Mucosa of gallbladder (tissue), 1 donor: ENCODE results near the gene AVPR1B. TPM values are rescaled to one million over a fixed set of nuclear protein-coding genes. Genes with fewer than 3 reads are reported as not detected.

ENCODE experiments used
- DNase-seq: peaks from one replicate; pipeline ENCODE4 v3.0.0-alpha.2; 2020; ENCODE audit warnings: low spot score
- total RNA-seq: library from RNA; stranded (reverse); gene quantifications from one replicate; pipeline ENCODE4 v1.2.1, GENCODE V29; 2021
- donor health status: DM: no; HTN: no; CAD: no.

The AVPR1B gene, protein sequence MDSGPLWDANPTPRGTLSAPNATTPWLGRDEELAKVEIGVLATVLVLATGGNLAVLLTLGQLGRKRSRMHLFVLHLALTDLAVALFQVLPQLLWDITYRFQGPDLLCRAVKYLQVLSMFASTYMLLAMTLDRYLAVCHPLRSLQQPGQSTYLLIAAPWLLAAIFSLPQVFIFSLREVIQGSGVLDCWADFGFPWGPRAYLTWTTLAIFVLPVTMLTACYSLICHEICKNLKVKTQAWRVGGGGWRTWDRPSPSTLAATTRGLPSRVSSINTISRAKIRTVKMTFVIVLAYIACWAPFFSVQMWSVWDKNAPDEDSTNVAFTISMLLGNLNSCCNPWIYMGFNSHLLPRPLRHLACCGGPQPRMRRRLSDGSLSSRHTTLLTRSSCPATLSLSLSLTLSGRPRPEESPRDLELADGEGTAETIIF
- 0.40 TPM for total RNA-seq

DNA sequence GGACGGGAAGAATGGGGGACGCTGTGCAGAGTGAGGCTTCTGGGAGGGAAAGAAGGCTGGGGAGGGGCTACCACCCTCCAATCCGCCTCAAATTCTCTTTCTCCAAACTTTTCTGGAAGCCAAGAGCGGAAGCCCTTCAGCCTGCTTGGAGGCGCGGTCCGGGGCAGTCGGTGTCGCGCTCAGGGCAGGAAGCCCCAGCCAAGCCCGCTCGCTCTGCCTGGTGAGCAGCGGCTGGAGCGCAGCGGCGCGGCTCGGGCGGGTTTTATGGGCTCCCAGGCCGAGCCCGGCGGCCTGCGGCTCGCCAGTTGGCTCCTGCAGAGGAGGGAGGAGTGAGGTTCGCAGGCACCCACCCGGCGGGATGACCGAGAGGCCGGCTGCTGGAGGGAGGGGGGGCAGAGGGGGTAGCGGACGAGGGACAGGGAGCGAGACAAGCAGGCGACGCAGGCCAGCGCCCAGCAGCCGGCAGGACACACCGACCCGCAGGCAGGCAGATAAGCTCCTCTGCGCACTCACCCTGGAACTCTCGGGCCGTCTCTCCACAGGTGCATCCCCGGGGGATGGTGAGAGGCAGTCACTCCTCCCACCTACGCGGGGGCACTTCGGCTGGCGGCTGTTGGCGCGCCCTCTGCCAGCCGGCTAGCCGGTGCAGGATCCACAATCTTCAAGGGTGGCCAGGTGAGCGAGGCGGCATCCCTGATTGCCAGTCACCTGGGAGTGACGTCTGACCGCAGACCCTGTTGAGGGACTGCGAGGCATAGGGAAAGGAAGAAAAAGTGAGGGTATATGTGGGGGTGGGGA is at the start of gene AVPR1B:
TSS of gene AVPR1B (minus strand) at position 238 of the 798 bp plus-strand sequence. CDS start 498 bp downstream, outside the sequence.
- DNase-seq, result no peak

DNA sequence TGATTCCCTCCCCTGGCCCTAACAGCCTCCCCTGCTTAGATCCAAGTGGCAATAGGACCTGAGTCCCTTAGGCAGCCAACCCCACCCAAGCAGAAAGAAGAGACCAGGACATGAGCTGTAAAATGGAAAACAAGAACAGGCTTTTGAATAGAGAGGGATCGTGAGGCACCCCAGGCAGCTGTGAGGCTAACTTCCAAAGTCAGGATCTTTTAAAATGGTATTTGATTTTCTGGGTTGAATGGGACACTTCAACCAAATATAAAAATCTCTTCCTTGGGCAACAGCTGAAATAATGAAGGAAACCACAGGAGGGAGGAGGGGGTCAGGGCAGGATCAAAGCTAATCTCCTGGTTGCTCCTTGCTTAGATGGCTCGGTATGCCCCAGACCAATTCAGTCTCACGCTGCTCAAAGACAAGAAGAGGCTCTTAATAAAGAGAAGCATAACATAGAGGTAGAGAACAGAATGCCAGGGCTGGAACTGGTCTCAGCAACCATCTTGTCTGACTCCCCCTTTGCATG is 28.6 kb upstream of the AVPR1B start:
- no peak for DNase-seq

DNA sequence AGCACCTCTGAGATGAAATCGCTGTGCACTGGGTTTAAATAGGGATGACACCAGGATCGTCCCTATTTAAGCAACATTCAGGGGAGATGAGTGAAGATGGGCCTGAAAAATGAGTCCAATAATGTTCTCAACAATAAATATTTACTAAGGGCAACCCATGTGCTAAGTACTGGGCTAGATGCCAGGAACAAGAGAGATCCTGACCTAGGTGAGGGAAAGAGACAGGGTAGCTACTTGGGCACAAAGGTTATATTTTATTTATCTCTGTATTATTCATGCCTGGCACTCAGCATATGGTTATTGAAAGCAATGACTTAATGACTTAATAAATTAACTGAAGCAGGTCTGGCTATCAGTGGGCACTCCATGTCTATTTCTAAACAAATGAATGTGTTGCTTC is 27.4 kb upstream of the AVPR1B start:
- DNase-seq, result peak; percentile 52

DNA sequence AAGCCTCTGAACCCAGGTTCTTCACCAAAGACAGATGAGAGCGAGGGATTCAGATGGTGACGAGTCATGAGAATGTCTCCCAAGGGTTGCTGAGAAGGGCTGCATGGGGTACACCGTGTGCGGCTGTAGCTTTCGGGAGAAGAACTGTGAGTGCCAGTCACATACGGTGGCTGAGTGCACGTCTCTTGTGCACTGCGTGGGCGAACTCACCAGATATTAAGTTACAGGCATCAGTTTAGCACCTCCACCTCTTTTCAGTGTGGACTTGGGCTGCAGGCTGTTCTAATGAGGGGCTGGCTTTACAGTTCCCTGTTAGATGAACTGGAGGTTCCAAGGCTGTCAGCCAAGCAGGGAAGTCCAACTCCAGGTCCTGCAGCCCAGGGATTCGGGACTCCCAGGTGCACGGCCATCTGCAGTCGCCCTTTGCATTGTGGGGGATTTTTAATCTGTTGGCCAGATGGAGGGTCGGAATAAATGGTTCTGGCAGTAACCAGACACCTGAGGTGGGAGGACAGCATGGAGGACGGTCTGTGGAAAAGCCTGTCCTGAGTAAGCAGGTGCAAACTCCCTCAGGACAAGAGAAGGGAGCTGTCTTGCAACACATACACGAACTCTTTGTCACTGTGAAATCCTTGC is 26.5 kb upstream of the AVPR1B start:
- DNase-seq, result no peak

DNA sequence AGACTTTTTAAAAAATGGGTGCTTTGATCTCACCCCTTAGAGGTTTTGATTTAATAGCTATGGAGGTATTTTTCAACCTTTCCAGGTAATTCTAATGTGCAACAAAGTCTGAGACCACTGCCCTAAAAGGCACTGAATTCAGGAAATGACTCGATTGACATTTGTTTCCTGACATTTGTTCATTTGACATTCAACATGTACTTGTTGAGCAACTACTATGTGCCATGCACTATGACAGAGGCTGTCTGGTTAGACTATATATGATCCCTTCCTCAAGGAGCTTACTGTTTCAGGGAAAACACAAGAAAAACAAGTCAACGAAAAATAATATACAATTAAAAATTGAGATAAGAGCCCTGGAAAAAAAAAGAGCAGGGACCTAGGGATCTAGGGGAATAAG is 25.6 kb upstream of the AVPR1B start:
- DNase-seq, result no peak

DNA sequence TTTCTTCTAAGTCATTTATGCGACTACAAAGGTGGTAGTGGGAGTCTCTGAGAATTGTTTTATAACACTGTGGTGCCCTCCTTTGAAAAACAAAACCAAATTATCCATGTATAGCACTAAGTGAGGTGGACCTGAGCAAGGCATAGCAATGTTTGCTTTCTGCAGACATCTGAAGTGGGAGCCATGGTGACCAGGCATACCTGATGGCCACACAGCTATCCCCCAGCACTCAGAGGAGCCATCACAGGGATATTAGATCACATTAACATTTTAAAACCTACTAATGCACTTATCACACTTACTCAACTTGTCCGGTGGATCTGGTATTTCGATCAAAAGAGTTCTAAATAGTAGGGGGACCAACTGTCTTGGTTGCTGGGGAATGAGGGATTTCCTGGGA is 24.8 kb upstream of the AVPR1B start:
- no peak for DNase-seq

DNA sequence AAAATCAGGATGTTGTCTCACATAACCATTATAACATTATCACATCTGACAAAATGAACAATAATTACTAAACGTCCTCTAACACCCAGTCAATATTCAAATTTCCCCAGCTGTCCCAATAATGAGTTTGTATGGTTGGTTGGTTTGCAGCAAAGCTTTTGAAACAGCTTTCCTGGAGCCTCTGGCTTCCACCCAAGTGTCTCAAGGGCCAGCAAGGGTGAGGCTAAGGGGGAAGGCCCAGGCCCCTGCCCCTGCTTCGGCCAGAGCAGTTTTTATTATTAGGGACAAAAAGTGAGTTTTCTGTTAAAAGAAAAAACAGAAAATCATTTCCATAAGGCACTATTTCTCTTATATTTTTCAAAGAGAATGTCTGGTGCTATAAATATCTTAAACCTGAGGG is 19.1 kb upstream of the AVPR1B start:
- no peak for DNase-seq

DNA sequence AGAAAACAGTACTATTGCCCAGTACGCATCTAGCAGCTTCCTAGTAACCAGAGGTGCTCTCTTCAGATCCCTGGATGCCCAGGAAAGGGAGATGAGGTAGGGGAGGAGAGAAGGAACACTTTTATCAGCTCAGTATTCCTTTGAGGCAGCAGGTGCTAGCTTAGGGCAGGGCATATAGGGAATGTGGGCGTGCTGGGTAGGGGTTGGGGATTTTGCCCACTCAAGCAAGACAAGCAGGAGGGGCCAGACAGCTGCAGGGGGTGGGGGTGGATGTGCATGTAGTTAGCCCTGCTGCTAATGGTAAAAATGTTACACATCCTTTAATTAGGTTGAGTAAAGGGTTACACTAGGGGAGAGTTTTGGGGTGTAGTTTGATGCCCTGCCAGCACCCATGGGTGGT is 18.1 kb upstream of the AVPR1B start:
- no peak for DNase-seq

DNA sequence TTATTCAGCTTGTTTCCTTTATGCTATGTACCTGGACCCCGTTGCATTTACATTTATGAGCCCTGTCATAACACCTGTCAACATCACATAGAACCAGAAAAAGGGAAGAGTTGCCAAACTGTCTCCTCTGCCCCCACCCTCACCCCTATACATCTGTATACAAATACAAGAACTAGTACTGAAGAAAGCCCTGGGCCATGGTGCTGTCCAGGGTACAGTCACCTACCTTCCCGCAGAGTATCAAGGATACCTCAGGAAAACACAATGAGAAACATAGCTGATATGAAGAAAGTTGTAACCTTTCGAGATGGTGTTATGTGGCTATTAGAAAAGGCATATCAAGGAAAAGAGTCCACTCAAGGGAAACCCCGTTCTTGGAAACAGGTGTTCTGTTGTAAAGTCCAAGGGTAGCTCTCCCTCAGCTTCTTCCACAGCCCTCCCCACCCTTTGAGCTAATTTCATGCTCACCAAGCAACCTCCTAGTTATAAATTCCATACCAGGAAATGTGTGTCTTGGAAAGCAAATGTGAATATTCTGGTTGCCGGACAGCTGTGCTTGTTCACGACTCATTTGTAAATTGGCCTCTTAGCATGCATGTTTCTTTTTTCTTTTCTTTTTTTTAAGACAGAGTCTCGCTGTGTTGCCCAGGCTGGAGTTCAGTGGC is 16.7 kb upstream of the AVPR1B start:
- no peak for DNase-seq

DNA sequence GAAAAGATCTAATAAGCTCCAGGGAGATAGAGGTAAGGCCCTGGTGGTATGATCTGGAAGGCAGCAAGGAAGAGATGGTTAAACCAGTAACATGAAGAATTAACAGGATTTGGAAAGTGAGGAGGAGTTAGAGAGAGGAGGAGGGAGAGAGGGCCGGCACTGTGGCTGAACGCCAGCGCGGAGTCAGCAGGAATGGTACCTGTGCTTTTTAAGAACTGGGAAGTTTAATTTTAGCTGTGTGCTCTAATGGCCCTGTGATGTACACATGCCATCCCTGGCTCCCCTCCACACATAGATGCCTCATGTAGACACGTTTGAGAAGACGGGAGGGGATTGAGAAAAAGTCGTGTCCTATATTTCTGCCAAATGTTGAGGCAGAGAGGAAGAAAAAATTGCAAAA is 13.8 kb upstream of the AVPR1B start:
- DNase-seq, result no peak

DNA sequence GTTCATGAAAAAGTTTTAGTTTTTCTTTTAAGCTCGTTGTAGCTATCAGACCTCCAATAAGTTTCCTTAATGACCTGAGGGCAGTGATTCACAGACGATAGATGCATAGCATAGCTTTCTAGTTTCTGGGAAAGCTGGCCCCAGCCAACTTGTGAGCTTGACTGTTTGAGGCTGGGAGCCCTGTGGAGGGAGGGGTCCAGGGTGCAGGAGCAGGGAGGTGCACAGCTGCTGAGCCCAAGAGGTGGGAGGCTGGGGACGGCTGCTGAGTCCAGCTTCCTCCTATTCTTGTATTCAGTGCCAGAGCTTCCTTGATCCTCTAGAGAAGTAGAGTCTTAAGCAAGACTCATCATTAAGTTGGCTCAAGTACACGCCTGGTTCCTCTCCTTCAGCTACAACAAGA is 11.0 kb upstream of the AVPR1B start:
- no peak for DNase-seq

DNA sequence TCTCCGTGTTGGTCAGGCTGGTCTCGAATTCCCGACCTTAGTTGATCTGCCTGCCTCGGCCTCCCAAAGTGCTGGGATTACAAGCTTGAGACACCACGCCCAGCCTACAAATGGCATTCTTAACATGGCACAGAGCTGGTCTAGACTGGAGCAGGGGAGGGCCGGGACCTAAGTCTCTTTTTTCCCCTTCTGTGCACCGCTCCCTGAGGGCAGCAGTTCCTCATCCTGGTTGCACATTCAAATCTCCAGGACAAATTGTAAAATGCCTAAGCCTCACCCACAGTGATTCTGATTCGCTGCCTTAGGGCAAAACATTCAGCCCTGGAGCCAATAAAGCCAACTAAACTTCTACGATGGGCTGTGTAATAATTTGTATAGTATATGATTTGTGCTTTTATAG is 10.1 kb upstream of the AVPR1B start:
- DNase-seq, result no peak

DNA sequence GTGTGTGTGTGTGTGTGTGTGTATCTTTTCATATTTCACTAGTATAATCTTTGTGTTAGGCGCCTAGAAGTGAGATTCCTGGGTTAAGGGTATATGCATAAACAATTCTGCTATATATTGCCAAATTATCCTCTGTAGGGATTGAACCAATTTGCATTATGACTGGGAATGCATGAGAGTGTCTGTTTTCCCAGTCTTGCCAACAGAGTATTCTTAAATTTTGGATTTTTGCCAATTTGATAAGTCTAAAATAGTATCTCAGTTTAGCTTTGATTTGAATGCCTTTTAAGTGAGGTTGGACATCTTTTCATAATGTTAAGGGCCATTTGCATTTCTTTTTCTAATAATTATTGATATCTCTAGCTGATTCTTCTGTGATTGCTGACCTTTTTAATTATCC is 8.2 kb upstream of the AVPR1B start:
- DNase-seq, result no peak

DNA sequence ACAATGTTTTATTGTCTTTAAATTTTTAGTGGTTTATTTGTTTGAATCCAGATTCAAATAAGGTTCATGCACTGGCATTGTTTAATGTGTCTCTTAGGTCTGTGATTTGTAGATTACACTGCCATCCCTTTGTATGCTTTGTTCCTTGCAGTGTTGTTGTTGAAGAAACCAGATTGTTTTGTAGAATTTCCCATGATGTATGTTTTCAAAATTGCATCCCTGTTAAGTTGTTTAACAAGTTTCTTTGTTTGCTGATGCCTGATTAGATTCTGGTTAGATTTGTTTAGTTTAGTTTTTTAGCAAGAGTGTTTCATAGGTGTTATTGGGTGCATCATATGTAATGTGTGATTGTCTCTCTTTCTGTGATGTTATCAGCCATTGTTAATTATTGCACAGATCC is 5.5 kb upstream of the AVPR1B start:
- DNase-seq, result no peak

DNA sequence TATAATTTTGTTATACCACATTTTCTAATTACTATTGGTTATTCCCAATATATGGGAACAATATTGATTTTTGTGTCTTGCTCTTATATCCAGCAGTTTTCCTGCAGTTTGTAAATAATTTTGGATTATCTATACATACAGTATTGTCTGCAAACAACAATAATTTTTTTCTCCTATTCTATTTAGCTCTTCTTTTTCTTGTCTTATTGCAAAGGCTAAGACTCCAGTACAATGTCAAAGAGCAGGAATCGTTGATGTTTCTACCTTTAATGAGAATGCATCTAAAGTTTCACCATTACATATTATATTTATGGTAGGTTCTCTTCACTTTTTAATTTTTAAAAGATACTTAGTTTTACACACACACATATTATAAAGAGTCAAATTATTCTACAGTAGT is 4.1 kb upstream of the AVPR1B start:
- no peak for DNase-seq

DNA sequence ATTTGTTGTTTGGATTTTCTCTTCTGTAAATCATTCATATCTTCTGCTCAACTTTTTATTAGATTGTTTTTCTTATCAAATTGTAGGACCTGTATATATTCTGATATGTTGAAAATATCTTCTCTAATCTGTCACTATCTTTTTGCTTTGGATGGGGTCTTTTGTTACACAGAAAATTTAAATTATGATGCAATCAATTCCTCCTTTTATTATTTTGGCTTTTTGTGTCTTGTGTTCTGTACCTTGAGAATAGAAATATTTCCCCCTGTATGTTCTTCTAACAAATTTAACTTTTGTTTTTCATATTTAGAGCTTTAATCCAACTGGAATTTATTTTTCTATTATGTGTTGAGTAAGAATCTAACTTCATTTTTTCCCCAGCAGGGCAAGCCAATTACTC is 3.2 kb upstream of the AVPR1B start:
- no peak for DNase-seq

DNA sequence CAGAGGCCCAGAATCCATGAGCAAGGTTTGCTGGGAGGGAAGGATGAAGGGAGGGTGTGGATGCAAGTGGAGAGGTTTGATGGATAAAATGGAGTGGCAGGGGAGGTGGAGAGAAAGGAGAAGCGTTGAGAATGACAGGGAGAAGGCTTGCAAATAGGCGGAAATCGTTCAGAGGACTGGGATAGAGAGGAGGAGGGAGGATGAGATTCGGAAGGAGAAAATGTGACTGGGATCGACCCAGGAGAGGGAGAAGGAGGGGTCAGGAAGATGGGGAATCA is 376 bp downstream of the AVPR1B start:
- no peak for DNase-seq

DNA sequence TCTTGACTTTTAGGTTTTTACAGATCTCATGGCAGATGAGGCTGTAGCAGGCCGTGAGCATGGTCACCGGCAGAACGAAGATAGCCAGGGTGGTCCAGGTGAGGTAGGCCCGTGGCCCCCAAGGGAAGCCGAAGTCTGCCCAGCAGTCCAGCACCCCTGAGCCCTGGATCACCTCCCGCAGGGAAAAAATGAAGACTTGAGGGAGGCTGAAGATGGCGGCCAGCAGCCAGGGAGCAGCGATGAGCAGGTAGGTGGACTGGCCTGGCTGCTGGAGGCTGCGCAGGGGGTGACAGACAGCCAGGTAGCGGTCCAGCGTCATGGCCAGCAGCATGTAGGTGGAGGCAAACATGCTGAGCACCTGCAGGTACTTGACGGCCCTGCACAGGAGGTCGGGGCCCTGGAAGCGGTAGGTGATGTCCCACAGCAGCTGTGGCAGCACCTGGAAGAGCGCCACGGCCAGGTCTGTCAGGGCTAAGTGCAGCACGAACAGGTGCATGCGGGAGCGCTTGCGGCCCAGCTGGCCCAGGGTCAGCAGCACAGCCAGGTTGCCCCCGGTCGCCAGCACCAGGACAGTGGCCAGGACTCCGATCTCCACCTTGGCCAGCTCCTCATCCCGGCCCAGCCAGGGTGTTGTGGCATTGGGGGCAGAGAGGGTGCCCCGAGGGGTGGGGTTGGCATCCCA is 856 bp downstream of the AVPR1B start:
- DNase-seq, result peak; percentile 9

DNA sequence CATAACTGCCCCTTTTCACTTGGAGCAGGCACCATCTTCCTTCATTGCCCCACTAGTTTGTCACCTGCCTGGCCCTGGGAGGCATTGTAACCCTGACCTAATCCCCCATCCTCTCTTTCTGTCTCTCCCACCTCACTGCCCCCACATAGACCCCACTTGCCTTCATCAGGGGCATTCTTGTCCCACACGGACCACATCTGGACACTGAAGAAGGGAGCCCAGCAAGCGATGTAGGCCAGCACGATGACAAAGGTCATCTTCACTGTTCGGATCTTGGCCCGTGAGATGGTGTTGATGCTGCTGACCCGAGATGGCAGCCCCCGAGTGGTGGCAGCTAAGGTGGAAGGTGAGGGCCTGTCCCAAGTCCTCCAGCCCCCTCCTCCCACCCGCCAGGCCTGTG is 1.4 kb downstream of the AVPR1B start:
- no peak for DNase-seq

DNA sequence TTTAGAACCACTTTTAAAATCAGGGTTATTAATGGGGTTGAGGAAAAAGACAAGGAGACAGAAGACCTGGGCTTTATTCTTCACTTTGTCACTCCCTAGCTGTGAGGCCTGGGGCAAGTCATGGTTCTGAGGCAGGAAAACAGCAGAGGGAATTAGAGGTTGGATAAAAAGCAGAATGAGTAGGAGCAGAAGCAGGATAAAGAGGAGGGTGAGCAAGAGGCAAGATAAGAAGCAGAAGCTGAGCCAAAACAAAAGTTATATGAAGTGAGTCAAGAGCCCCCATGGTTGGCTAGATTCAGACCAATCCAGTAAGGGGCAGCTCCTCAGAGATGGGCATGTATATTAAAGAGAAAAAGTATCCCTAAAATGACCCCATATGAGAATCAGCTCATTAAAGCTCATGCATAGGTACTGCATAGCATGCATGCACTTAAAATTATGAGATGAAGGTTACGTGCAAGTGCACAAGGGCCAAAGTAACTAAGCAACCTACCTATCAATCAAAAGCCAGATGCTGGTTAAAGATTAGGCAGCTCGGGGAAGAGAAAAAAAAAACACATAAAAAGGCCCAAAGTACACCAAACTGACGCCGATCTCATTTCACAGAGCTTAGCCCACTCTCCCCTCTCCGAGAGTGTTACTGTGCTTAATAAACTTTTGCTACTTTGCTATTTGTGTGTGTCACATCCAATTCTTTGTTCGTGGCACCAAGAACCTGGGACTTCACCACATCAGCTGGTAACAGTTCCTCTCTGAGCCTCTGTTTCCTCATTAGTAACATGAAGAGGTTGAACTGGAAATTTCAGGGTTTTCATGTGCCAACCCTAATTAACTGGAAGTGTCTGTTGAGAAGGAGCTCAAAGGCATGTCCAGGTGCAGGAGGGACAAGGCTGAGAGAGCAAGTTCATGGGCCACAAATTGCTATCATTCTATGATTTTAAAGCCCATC is 2.2 kb downstream of the AVPR1B start:
- no peak for DNase-seq
